Stimulated activated CD4-positive, alpha-beta T cell treated with anti-CD3 and anti-CD28 coated beads, Interleukin-12 subunit alpha, Interleukin-12 subunit beta, amount 100 ng/mL, for 4 hours (primary cell): ENCODE measurements around the gene CNPY4.

Experiments used
- DNase-seq: peaks from one replicate; pipeline ENCODE4 v3.0.0-alpha.2; 2020

Gene CNPY4

DNA sequence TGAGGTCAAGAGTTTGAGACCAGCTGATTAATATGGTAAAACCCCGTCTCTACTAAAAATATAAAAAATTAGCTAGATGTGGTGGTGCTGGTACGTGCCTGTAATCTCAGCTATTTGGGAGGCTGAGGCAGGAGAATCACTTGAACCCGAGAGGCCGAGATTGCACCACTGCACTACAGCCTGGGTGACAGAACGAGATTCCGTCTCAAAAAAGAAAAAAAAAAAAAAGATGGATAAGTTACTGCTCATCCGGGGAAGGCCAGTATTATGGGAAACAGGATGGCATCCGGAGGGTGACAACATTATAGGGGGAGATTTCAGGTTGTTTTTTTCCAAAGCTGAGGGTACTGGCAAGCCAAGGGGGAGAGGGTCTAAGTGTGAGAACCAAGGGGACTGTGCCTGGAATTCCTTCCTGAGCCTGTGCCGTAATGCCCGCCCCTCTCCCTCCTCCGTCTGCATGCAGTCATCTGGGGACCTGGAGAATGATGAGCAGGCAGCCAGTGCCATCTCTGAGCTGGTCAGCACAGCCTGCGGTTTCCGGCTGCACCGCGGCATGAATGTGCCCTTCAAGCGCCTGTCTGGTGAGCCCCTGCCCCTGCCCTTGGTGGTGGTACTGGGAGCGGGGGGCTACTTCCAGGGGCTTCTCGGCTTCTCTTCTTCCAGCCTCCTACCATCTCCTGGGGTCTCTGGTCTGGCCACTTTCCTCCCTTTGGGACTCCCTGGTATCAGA is 33.7 kb downstream of the CNPY4 start:
- DNase-seq, result no peak

DNA sequence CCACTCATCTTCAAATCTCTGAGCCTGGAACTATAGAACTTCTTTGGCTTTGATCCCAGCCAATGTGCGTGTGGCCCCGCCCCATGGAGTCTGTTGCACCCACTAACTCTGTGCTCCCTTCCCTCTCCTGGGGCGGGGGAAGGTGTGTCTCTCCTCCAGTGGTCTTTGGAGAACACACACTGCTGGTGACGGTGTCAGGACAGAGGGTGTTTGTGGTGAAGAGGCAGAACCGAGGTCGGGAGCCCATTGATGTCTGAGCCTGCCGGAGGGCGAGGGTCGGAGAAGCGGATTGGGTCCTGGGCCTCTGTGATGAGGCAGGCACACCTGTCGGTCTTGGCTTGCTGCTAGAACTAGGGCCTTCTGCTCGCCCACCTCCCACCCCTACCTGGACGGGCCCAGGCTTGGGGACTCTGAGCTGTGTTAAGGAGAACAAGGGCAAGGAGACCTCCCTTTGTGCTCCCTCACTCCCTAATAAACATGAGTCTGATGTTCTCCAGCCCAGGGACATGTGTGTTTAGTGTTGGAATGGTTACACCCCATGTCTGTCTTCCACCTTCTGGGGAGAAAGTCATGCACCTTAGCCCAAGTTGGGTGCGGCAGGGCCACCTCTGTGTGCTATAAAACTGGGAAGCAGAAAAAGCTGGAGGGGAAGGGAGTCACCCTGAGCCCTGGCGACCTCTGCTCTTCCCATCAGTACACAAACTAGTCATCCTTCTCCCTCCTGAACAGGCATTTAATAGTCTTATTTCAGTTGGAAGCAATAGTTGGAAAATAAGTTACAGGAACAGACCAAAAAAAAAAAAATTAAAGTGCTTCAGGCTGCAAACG is 34.5 kb downstream of the CNPY4 start:
- DNase-seq, result no peak

DNA sequence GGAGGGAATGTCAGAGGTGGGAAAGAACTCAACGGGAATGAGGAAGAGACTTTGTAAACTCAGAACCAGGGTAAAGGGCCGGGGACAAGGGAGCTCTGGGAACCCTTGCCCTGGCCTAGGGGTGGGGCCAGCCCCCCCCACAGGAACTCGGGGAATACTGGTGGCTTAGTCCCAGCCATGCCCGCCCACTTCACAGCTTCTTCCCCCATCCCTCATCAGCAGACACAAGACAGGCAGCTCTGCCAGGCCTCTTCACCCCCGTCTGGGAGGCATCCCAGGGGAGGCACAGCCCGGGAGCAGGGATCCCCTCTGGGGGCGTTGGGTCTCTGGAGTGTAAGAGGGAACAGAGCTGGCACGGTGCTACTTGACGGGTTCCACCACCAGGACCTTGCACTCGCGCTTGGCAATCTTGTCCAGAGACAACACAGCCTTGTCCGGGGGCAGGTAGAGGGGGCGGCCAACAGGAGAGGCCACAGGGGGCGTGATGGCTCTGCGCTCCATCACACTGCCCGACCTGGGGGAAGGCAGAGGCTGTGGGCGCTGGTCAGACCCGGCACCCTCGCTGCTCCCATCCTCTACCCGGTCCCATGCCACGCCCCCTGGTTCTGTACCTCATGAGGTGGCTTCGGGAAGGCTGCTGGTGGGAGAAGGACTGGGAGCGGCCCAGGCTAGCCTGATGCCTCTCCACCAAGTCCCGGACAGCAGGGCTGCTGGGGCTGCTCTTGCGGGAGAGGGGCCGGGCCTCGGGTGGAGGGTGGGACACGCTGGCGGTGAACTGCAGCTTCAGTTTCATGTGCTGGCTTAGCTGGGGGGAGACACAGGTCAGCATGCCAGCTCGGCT is 35.4 kb downstream of the CNPY4 start:
- no peak for DNase-seq

GRCh38 chr7:100155553-100156317 is 36.3 kb downstream of the CNPY4 start:
- no peak for DNase-seq

DNA sequence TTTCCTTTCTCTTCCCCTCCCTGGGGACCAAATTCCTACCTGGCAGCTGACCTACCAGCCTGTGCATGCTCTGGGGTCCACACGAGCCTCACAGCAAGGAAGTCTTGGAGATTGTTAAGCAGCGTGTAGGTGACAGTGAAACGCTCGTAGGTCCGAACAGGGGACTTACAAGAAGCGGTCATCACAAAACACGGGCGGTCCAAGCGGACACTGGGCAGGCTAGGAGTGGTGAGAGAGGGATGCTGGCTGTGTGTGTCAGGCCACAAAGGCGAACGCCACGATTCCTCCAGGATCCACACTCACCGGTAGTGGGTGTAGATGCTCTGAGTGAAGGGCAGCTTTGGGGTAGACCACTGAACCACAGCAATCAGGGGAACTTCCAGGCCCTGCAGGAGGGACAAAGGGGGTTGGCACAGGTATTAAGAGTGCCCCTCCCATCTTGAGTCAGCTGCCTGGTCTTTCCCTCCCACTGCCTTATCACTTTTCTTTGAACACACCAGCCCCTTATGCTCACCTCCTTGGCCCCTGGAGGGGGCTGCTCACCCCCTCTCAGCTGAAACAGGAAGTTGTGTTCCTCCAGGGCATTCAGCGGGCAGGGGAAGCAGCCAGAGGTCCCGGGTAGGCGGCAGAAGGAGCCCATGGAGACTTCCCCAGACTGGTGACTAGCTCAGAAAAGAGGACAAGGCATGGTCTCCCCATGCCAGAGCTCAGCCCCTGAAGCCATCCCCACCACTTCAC is 37.1 kb downstream of the CNPY4 start:
- no peak for DNase-seq

- no peak for DNase-seq
These were observed 37.6 kb downstream of the CNPY4 start for GRCh38 chr7:100157069-100157333.

- no peak for DNase-seq
These were observed 38.1 kb downstream of the CNPY4 start for GRCh38 chr7:100157334-100158228.

DNA sequence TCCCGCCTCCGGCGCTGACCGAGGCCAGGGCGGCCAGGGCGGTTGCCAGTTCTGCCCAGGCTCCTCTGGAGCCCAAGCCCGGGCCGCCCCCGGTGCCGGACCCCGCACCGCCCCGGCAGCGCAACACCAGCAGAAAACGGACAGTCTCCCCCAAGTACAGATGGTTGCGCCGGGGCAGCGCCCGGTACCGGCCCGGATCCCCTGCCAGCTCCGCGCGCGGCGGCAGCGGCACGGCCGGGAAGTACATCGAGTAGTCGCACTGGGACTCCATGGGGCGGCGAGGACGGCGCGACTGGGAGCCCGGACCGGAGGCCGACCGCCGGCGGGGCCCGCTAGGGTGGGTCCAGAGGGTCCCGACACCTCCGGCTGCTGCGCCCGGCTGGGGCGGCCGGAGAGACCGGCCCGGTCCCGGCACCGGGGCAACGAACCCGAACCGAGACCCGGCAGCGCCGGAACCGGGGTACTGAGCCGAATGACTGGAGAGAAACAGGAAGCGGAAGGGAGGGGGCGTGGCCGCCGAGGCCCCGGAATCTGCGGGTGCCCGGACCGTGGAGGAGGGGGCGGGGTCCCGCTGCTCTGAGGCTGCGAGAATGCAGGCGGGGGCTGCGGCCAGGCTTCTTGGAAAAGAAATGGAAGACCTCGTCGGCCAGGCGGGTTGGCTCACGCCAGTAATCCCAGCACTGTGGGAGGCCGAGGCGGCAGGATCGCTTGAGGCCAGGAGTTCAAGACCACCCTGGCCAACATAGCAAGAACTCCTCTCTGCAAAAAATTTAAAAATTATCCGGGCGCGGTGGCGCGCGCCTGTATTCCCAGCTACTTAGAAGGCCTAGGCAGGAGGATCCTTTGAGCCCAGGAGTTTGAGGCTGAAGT is 39.0 kb downstream of the CNPY4 start, which contains the start of gene TRAPPC14:
TRAPPC14 (minus strand) TSS at position 495 of the 870 bp plus-strand sequence; CDS start at position 271, 224 bp downstream.
- peak; percentile 93 for DNase-seq

DNA sequence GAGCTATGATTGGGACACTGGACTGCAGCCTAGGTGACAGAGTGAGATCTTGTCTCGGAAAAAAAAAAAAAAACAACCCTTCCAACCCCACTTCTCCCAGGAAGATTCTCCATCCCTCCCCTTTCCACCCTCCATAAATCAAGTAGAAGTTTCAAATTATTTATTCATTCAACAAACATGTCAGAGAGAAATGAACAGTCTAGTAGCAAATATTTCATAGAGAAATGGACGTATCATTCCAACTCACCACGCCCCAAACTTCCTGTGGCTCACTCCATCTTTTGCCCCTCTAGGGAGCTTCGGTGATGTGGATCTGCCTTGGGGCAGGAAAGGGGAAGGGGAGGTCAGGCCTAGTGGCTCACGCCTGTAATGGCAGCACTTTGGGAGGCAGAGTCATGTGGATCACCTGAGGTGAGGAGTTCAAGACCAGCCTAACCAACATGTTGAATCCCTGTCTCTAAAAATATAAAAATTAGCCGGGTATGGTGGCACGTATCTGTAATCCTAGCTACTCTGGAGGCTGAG is 39.7 kb downstream of the CNPY4 start:
- DNase-seq, result no peak

GRCh38 chr7:100160067-100160466 is 40.6 kb downstream of the CNPY4 start:
- DNase-seq, result no peak

DNA sequence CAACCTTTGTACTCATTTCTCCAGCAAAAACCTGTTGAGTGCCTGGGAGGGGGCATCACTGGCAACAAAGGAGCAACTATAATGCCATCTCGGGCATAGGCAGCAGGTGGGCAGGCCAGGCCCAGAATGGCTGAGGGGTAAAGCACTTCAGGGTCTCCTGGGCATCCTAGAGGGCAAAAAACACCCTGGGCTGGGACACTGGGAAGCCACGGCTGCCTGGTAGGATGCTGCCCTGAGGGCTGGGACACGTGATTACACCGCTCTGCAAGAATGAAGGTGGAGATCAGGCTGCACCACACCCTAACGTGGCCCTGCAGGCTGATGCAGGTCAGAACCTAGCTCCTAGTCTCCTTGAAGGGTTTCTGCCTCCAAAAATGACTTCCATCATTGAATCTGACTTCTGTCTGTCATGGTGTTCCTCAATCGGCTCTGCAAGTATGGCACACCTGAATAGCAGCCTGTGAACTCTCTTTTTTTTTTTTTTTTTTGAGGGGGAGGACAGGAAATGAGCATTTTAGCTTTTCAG is 43.6 kb downstream of the CNPY4 start:
- DNase-seq, result no peak

- no peak for DNase-seq
These were observed 44.4 kb downstream of the CNPY4 start for GRCh38 chr7:100163871-100164270.

DNA sequence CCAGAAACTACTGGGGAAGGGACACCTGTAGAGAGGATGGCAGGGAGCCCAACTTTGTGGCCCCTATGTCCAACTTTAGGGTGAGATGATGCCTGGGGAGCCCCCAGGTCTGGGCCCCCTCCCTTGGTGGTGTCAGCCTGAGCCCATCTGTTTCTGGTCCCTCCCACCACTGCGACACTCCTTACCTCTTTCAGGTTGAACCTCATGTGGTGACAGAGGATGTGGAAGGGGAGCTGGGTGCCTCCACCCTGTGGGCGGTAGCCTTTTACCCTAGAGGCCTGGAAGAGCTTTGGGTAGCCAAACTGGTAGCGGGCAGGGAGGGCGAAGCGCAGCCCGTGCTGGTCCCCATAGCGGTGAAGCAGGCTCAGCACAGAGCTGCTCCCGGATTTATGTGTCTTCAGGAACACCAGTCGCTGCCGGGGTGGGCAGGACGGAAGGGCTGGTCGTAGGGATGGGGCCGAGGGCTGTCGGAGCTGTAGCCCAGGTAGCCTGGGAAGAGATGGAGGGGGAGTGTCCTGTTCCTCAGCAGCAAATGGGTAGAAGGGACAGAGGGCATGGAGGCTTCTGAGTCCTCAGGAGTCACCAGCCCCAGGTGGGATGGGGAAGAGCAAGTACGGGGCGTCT is 47.0 kb downstream of the CNPY4 start:
- DNase-seq, result no peak

GRCh38 chr7:100166970-100167911 is 47.8 kb downstream of the CNPY4 start:
- DNase-seq, result no peak

- no peak for DNase-seq
These were observed 48.5 kb downstream of the CNPY4 start for GRCh38 chr7:100167912-100168323.

DNA sequence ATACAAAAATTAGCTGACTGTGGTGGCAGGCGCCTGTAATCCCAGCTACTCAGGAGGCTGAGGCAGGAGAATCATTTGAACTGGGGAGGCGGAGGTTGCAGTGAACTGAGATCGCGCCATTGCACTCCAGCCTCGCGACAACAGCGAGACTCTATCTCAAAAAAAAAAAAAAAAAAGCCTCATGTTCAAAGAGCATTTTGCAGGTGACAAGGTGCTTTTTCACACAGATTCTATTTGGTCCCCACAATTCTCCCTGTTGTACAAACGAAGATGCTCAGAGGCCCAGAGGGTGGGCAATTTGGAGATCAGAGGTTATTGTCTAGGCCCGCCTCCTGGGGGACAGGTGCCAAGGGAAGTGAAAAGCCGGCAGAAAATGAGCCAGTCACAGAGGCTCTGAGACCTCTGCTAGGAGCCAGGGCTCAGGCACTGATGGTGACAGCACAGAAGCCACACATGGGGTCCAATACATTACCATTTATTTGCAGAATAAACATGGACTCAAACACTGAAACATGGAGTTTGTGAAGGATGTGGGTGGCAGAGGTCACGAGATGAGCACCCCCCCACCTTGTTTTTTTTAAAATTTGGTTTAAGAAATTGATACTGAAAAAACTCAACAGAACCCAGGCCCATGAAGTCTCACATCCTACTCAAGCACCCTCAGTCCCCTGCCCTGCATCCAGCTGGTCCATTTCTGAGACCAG is 49.9 kb downstream of the CNPY4 start:
- no peak for DNase-seq
